ENCODE measurements around the gene TMEM87B.

TMEM87B gene

GRCh38 chr2:112152476-112153178, 97.6 kb downstream of the TMEM87B start:
- Histone ChIP-seq H3K9me3 (ENCODE audit: insufficient read depth, low read depth, low read length) (no peaks in the 10 kb centered on the region), H3K4me3 (ENCODE audit: low read length) (no peak overlapping the region), H3K27me3 (ENCODE audit: insufficient read depth, low read length) (no peaks in the 10 kb centered on the region), H3K36me3 (ENCODE audit: insufficient read depth, low read length) (no peaks in the 10 kb centered on the region), H3K9ac (ENCODE audit: low read depth, low read length) (no peak overlapping the region), H3K4me1 (ENCODE audit: insufficient read depth, low read length) (peaks cover 5% of the 10 kb centered on the region; the same call in 1 of the 2 replicates), H3K27ac (ENCODE audit: low read depth, low read length) (no peak overlapping the region)
- 93% methylated on average over 8 of the region's 10 CpGs for WGBS

- Histone ChIP-seq H3K27ac (ENCODE audit: low read depth, low read length) (no peak overlapping the region), H3K4me1 (ENCODE audit: insufficient read depth, low read length) (peaks cover 5% of the 10 kb centered on the region; the same call in 1 of the 2 replicates), H3K27me3 (ENCODE audit: insufficient read depth, low read length) (no peaks in the 10 kb centered on the region), H3K9me3 (ENCODE audit: insufficient read depth, low read depth, low read length) (no peaks in the 10 kb centered on the region), H3K9ac (ENCODE audit: low read depth, low read length) (no peak overlapping the region), H3K36me3 (ENCODE audit: insufficient read depth, low read length) (no peaks in the 10 kb centered on the region), H3K4me3 (ENCODE audit: low read length) (no peak overlapping the region)
- 96% methylated on average over 12 of the region's 12 CpGs for WGBS
Measured at GRCh38 chr2:112153179-112153490, 98.1 kb downstream of the TMEM87B start.

GRCh38 chr2:112153501-112153900, 98.4 kb downstream of the TMEM87B start:
- no peak overlapping the region for H3K9ac ChIP-seq (ENCODE audit: low read depth, low read length)
- WGBS, result 95% methylated on average over 10 of the region's 10 CpGs
- H3K4me1 ChIP-seq (ENCODE audit: insufficient read depth, low read length), result peaks cover 5% of the 10 kb centered on the region; the same call in 1 of the 2 replicates
- H3K27ac ChIP-seq (ENCODE audit: low read depth, low read length), result no peak overlapping the region
- H3K4me3 ChIP-seq (ENCODE audit: low read length), result no peak overlapping the region
- no peaks in the 10 kb centered on the region for H3K36me3 ChIP-seq (ENCODE audit: insufficient read depth, low read length)
- H3K9me3 ChIP-seq (ENCODE audit: insufficient read depth, low read depth, low read length), result no peaks in the 10 kb centered on the region
- H3K27me3 ChIP-seq (ENCODE audit: insufficient read depth, low read length), result no peaks in the 10 kb centered on the region

- Histone ChIP-seq H3K9ac (ENCODE audit: low read depth, low read length) (no peak overlapping the region), H3K4me3 (ENCODE audit: low read length) (no peak overlapping the region), H3K27me3 (ENCODE audit: insufficient read depth, low read length) (no peaks in the 10 kb centered on the region), H3K9me3 (ENCODE audit: insufficient read depth, low read depth, low read length) (no peaks in the 10 kb centered on the region), H3K27ac (ENCODE audit: low read depth, low read length) (no peak overlapping the region), H3K4me1 (ENCODE audit: insufficient read depth, low read length) (peaks cover 5% of the 10 kb centered on the region; the same call in 1 of the 2 replicates), H3K36me3 (ENCODE audit: insufficient read depth, low read length) (no peaks in the 10 kb centered on the region)
- 81% methylated on average over 14 of the region's 14 CpGs for WGBS
Measured at GRCh38 chr2:112154246-112155117, 99.4 kb downstream of the TMEM87B start.

GRCh38 chr2:112155331-112156151, 100.5 kb downstream of the TMEM87B start:
- H3K9ac ChIP-seq (ENCODE audit: low read depth, low read length), result no peak overlapping the region
- H3K9me3 ChIP-seq (ENCODE audit: insufficient read depth, low read depth, low read length), result no peaks in the 10 kb centered on the region
- 92% methylated on average over 27 of the region's 27 CpGs for WGBS
- H3K27ac ChIP-seq (ENCODE audit: low read depth, low read length), result no peak overlapping the region
- no peak overlapping the region for H3K4me3 ChIP-seq (ENCODE audit: low read length)
- no peaks in the 10 kb centered on the region for H3K36me3 ChIP-seq (ENCODE audit: insufficient read depth, low read length)
- H3K4me1 ChIP-seq (ENCODE audit: insufficient read depth, low read length), result peaks cover 5% of the 10 kb centered on the region; the same call in 1 of the 2 replicates
- H3K27me3 ChIP-seq (ENCODE audit: insufficient read depth, low read length), result no peaks in the 10 kb centered on the region

- no peak overlapping the region for H3K9ac ChIP-seq (ENCODE audit: low read depth, low read length)
- H3K9me3 ChIP-seq (ENCODE audit: insufficient read depth, low read depth, low read length), result no peaks in the 10 kb centered on the region
- H3K27me3 ChIP-seq (ENCODE audit: insufficient read depth, low read length), result no peaks in the 10 kb centered on the region
- H3K27ac ChIP-seq (ENCODE audit: low read depth, low read length), result no peak overlapping the region
- WGBS, result 84% methylated on average over 20 of the region's 21 CpGs
- H3K36me3 ChIP-seq (ENCODE audit: insufficient read depth, low read length), result no peaks in the 10 kb centered on the region
- peaks cover 5% of the 10 kb centered on the region; the same call in 1 of the 2 replicates for H3K4me1 ChIP-seq (ENCODE audit: insufficient read depth, low read length)
- no peak overlapping the region for H3K4me3 ChIP-seq (ENCODE audit: low read length)
Measured at GRCh38 chr2:112156152-112156986, 101.3 kb downstream of the TMEM87B start.

- no peak overlapping the region for H3K27ac ChIP-seq (ENCODE audit: low read depth, low read length)
- H3K27me3 ChIP-seq (ENCODE audit: insufficient read depth, low read length), result no peaks in the 10 kb centered on the region
- H3K9ac ChIP-seq (ENCODE audit: low read depth, low read length), result no peak overlapping the region
- no peaks in the 10 kb centered on the region for H3K36me3 ChIP-seq (ENCODE audit: insufficient read depth, low read length)
- no peaks in the 10 kb centered on the region for H3K9me3 ChIP-seq (ENCODE audit: insufficient read depth, low read depth, low read length)
- 70% methylated on average over 2 of the region's 3 CpGs for WGBS
- peaks cover 5% of the 10 kb centered on the region; the same call in 1 of the 2 replicates for H3K4me1 ChIP-seq (ENCODE audit: insufficient read depth, low read length)
- H3K4me3 ChIP-seq (ENCODE audit: low read length), result no peak overlapping the region
Measured at GRCh38 chr2:112157472-112157871, 102.4 kb downstream of the TMEM87B start.

- no peaks in the 10 kb centered on the region for H3K9me3 ChIP-seq (ENCODE audit: insufficient read depth, low read depth, low read length)
- H3K4me1 ChIP-seq (ENCODE audit: insufficient read depth, low read length), result peaks cover 5% of the 10 kb centered on the region; the same call in 1 of the 2 replicates
- no peak overlapping the region for H3K9ac ChIP-seq (ENCODE audit: low read depth, low read length)
- H3K27ac ChIP-seq (ENCODE audit: low read depth, low read length), result no peak overlapping the region
- 96% methylated on average over 30 of the region's 31 CpGs for WGBS
- H3K4me3 ChIP-seq (ENCODE audit: low read length), result no peak overlapping the region
- no peaks in the 10 kb centered on the region for H3K27me3 ChIP-seq (ENCODE audit: insufficient read depth, low read length)
- no peaks in the 10 kb centered on the region for H3K36me3 ChIP-seq (ENCODE audit: insufficient read depth, low read length)
Measured at GRCh38 chr2:112159454-112159921, 104.4 kb downstream of the TMEM87B start.

- Histone ChIP-seq H3K4me1 (ENCODE audit: insufficient read depth, low read length) (no peaks in the 10 kb centered on the region; the same call in 1 of the 2 replicates), H3K36me3 (ENCODE audit: insufficient read depth, low read length) (no peaks in the 10 kb centered on the region), H3K9ac (ENCODE audit: low read depth, low read length) (no peak overlapping the region), H3K27me3 (ENCODE audit: insufficient read depth, low read length) (no peaks in the 10 kb centered on the region), H3K27ac (ENCODE audit: low read depth, low read length) (no peak overlapping the region), H3K4me3 (ENCODE audit: low read length) (no peak overlapping the region), H3K9me3 (ENCODE audit: insufficient read depth, low read depth, low read length) (no peaks in the 10 kb centered on the region)
- WGBS, result 91% methylated on average over 41 of the region's 52 CpGs
Measured at GRCh38 chr2:112160283-112161250, 105.5 kb downstream of the TMEM87B start.

Measured in HUES64 (cell line).